ENCODE data around the gene TRIP10. TPM values are rescaled to one million over a fixed set of nuclear protein-coding genes. Genes with fewer than 3 reads are reported as not detected.

The TRIP10 gene
- total RNA-seq, 1 donor, result 36.2 TPM

DNA sequence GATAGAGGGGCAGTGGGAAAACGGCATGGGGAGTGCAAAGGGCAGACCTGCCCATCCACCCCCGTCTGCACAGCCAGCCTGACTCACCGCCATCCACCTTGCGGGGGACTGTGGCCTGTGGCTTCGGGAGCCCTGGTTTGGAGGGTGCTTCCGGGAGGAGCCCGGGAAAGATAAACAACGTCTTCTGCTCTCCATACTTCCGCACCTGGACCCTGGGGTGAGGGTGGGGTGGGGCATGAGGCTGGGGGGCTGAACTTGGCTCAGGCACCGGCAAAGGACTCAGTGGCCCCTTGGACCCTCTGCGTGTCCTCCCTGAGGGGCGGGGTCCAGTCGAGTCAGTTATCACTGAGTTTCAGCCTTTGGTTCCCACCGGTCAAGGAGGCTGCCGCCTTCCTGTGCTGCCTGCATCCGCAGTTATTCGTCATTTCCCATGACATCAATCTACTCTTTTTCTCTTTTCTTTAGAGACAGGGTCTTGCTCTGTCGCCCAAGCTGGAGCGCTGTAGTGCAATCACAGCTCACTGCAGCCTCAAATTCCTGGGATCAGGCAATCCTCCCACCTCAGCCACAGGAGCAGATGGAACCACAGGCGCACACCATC, 5.3 kb upstream of the TRIP10 start:
- no peak for DNase-seq (ENCODE audit: insufficient read length, low spot score, missing footprints)
- no peaks in the 10 kb centered on the region for H4K20me1 ChIP-seq (ENCODE audit: insufficient read depth, low read length)
- no peak overlapping the region for H3K4me2 ChIP-seq (ENCODE audit: insufficient read depth, low read length)
- no peak overlapping the region for H3K27ac ChIP-seq (ENCODE audit: low read depth, low read length)
- H3K36me3 ChIP-seq (ENCODE audit: insufficient read depth, low read length), result no peaks in the 10 kb centered on the region
- no peak overlapping the region for H3K4me3 ChIP-seq (ENCODE audit: insufficient read depth, low read length)
- H3K27me3 ChIP-seq (ENCODE audit: insufficient read depth, low read length), result no peaks in the 10 kb centered on the region
- H2AFZ ChIP-seq (ENCODE audit: low read length), result no peak overlapping the region
- peaks cover 7% of the 10 kb centered on the region for H3K79me2 ChIP-seq (ENCODE audit: insufficient read depth, low read length)
- H3K4me1 ChIP-seq (ENCODE audit: insufficient read depth, low read length), result peaks cover 25% of the 10 kb centered on the region
- TF ChIP-seq, protein P1, sequence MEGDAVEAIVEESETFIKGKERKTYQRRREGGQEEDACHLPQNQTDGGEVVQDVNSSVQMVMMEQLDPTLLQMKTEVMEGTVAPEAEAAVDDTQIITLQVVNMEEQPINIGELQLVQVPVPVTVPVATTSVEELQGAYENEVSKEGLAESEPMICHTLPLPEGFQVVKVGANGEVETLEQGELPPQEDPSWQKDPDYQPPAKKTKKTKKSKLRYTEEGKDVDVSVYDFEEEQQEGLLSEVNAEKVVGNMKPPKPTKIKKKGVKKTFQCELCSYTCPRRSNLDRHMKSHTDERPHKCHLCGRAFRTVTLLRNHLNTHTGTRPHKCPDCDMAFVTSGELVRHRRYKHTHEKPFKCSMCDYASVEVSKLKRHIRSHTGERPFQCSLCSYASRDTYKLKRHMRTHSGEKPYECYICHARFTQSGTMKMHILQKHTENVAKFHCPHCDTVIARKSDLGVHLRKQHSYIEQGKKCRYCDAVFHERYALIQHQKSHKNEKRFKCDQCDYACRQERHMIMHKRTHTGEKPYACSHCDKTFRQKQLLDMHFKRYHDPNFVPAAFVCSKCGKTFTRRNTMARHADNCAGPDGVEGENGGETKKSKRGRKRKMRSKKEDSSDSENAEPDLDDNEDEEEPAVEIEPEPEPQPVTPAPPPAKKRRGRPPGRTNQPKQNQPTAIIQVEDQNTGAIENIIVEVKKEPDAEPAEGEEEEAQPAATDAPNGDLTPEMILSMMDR (IDR thresholded peaks at IDR 0.05; ENCODE audit: extremely low read depth, low read depth, low read length), result no peak
- H3K9me3 ChIP-seq (ENCODE audit: low read depth, low read length), result no peaks in the 10 kb centered on the region

- H3K4me1 ChIP-seq (ENCODE audit: insufficient read depth, low read length), result peaks cover 26% of the 10 kb centered on the region
- DNase-seq (ENCODE audit: insufficient read length, low spot score, missing footprints), result peak; percentile 69
Observed at GRCh38 chr19:6735181-6735911, 4.1 kb upstream of the TRIP10 start.

GRCh38 chr19:6736169-6736916, 3.1 kb upstream of the TRIP10 start:
- Histone ChIP-seq H3K9me3 (ENCODE audit: low read depth, low read length) (no peaks in the 10 kb centered on the region), H4K20me1 (ENCODE audit: insufficient read depth, low read length) (peaks cover 4% of the 10 kb centered on the region), H3K4me1 (ENCODE audit: insufficient read depth, low read length) (peaks cover 27% of the 10 kb centered on the region), H3K27me3 (ENCODE audit: insufficient read depth, low read length) (no peaks in the 10 kb centered on the region), H3K36me3 (ENCODE audit: insufficient read depth, low read length) (no peaks in the 10 kb centered on the region), H3K4me2 (ENCODE audit: insufficient read depth, low read length) (peak overlapping the region; percentile 83), H3K4me3 (ENCODE audit: insufficient read depth, low read length) (peak overlapping the region; percentile 93), H3K27ac (ENCODE audit: low read depth, low read length) (peak overlapping the region; percentile 84), H2AFZ (ENCODE audit: low read length) (peak overlapping the region; percentile 92), H3K79me2 (ENCODE audit: insufficient read depth, low read length) (peaks cover 22% of the 10 kb centered on the region)
- TF ChIP-seq, protein P1 (IDR thresholded peaks at IDR 0.05; ENCODE audit: extremely low read depth, low read depth, low read length), result peak; percentile 79
- DNase-seq (ENCODE audit: insufficient read length, low spot score, missing footprints), result peak; percentile 100

More at GRCh38 chr19:6735181-6735911, 4.1 kb upstream of the TRIP10 start:
- no peak overlapping the region for H3K4me3 ChIP-seq (ENCODE audit: insufficient read depth, low read length)
- H3K79me2 ChIP-seq (ENCODE audit: insufficient read depth, low read length), result peaks cover 15% of the 10 kb centered on the region
- no peak overlapping the region for H3K27ac ChIP-seq (ENCODE audit: low read depth, low read length)
- no peaks in the 10 kb centered on the region for H3K36me3 ChIP-seq (ENCODE audit: insufficient read depth, low read length)
- H3K27me3 ChIP-seq (ENCODE audit: insufficient read depth, low read length), result no peaks in the 10 kb centered on the region
- H4K20me1 ChIP-seq (ENCODE audit: insufficient read depth, low read length), result no peaks in the 10 kb centered on the region
- H3K9me3 ChIP-seq (ENCODE audit: low read depth, low read length), result no peaks in the 10 kb centered on the region
- peak overlapping the region; percentile 83 for H3K4me2 ChIP-seq (ENCODE audit: insufficient read depth, low read length)
- H2AFZ ChIP-seq (ENCODE audit: low read length), result no peak overlapping the region
- TF ChIP-seq, protein P1 (IDR thresholded peaks at IDR 0.05; ENCODE audit: extremely low read depth, low read depth, low read length), result no peak

DNA sequence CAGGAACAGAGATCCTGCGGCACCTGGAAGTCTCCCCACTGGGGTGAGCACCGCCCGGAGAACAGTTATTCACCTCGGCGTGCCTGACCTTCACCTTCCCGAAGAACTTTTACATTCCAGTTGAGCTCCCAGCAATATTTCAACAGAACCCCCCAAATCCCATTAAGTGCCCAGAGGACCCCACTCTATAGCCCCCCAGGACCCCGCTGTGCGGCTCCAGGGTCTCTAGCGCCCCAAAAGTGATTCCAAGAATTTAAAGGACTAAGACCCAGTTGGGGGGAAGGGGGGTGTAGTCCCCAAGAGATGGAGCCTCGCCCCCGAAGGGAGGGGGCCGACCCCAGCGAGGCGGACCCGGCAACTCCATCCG, 2.6 kb upstream of the TRIP10 start:
- peaks cover 7% of the 10 kb centered on the region for H4K20me1 ChIP-seq (ENCODE audit: insufficient read depth, low read length)
- H3K36me3 ChIP-seq (ENCODE audit: insufficient read depth, low read length), result no peaks in the 10 kb centered on the region
- TF ChIP-seq, protein P1 (IDR thresholded peaks at IDR 0.05; ENCODE audit: extremely low read depth, low read depth, low read length), result no peak
- H3K4me3 ChIP-seq (ENCODE audit: insufficient read depth, low read length), result peak overlapping the region; percentile 93
- H3K27ac ChIP-seq (ENCODE audit: low read depth, low read length), result peak overlapping the region; percentile 84
- H3K79me2 ChIP-seq (ENCODE audit: insufficient read depth, low read length), result peaks cover 26% of the 10 kb centered on the region
- H2AFZ ChIP-seq (ENCODE audit: low read length), result peak overlapping the region; percentile 92
- no peaks in the 10 kb centered on the region for H3K9me3 ChIP-seq (ENCODE audit: low read depth, low read length)
- H3K27me3 ChIP-seq (ENCODE audit: insufficient read depth, low read length), result no peaks in the 10 kb centered on the region
- DNase-seq (ENCODE audit: insufficient read length, low spot score, missing footprints), result no peak
- peaks cover 33% of the 10 kb centered on the region for H3K4me1 ChIP-seq (ENCODE audit: insufficient read depth, low read length)
- H3K4me2 ChIP-seq (ENCODE audit: insufficient read depth, low read length), result peak overlapping the region; percentile 83

All from osteoblast (primary cell).